Measurements from ENCODE around the gene PLA2G3. TPM values are rescaled to one million over a fixed set of nuclear protein-coding genes. Genes with fewer than 3 reads are reported as not detected.
A peak's percentile ranks its signal among the peaks of the same experiment; 100 is the strongest.

Gene PLA2G3
- polyA plus RNA-seq, 1 donor (not counting 4 experiments of a cell fraction or from before 2014, with no cell fraction given) = 0.38 TPM

DNA sequence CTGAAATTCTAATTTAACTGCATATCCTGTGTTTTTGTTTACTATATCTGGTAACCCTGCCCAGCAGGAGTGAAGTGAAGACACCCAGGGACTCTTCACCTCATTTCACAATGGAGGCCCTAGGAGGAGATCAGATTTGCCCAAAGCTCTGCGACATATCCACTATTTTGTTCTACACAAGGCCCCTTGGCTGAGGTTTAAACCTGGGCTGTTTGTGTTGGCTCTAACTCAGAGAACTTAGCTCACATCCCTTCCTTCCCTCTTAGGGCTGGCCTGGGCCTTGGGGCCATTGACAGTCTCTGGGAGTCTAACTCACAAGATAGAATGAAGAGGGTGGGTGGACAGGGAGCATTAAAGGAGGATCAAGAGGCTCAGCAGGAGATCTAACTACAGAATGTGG lies 8.2 kb upstream of the PLA2G3 start:
- H3K79me2 ChIP-seq (ENCODE audit: control insufficient read depth, insufficient read depth, low read length) = no peaks in the 10 kb centered on the region
- FAIRE-seq (no peak), DNase-seq (ENCODE audit: low read depth, low spot score) (no peak)
- H3K27me3 ChIP-seq (ENCODE audit: control insufficient read depth, extremely low read depth, insufficient read depth, low read length) = no peaks in the 10 kb centered on the region
- dilution Hi-C loops (cut with MboI; ENCODE audit: extremely low pct_ligation_motif_present, low sequenced_read_pairs) = no loop called here
- peak overlapping the region; percentile 71 for H2AFZ ChIP-seq (ENCODE audit: control insufficient read depth, low read length)
- TF ChIP-seq CTCF (optimal IDR thresholded peaks at IDR 0.05 in 1 of 3, IDR thresholded peaks at IDR 0.05 in 1 of 3, conservative IDR thresholded peaks at IDR 0.05 in 1 of 3; ENCODE audit: extremely low read depth in 1 of 3, insufficient read depth in 2 of 3, low read length in 3 of 3) (no peak), EZH2 (IDR thresholded peaks at IDR 0.05; ENCODE audit: low read length) (no peak)
- no peak overlapping the region for H3K4me3 ChIP-seq (ENCODE audit: control insufficient read depth in 2 of 3, extremely low read depth in 1 of 3, insufficient read depth in 2 of 3, low read depth in 1 of 3, low read length in 3 of 3)
- H3K9me1 ChIP-seq (ENCODE audit: control insufficient read depth, extremely low read depth, insufficient read depth, low read length) = no peaks in the 10 kb centered on the region
- H3K4me1 ChIP-seq (ENCODE audit: control insufficient read depth, extremely low read depth, insufficient read depth, low read length) = peaks cover 8% of the 10 kb centered on the region
- H3K9me3 ChIP-seq (ENCODE audit: control insufficient read depth, low read depth, low read length) = no peaks in the 10 kb centered on the region
- no peak overlapping the region for H3K27ac ChIP-seq (ENCODE audit: control insufficient read depth, insufficient read depth, low read length)
- H3K9ac ChIP-seq (ENCODE audit: control insufficient read depth, extremely low read depth, insufficient read depth, low read length) = no peak overlapping the region
- no peaks in the 10 kb centered on the region for H4K20me1 ChIP-seq (ENCODE audit: control insufficient read depth, extremely low read depth, insufficient read depth, low read length)
- no peaks in the 10 kb centered on the region for H3K36me3 ChIP-seq (ENCODE audit: control insufficient read depth in 2 of 2, extremely low read depth in 1 of 2, insufficient read depth in 2 of 2, low read length in 2 of 2)
- H3K4me2 ChIP-seq (ENCODE audit: control insufficient read depth, extremely low read depth, insufficient read depth, low read depth, low read length) = no peak overlapping the region

GRCh38 chr22:31144223-31144622 lies 3.9 kb upstream of the PLA2G3 start:
- no peak overlapping the region for H3K4me3 ChIP-seq (ENCODE audit: control insufficient read depth in 2 of 3, extremely low read depth in 1 of 3, insufficient read depth in 2 of 3, low read depth in 1 of 3, low read length in 3 of 3)
- FAIRE-seq (peak; percentile 87), DNase-seq (ENCODE audit: low read depth, low spot score) (no peak)
- H3K9me3 ChIP-seq (ENCODE audit: control insufficient read depth, low read depth, low read length) = no peaks in the 10 kb centered on the region
- no peak overlapping the region for H2AFZ ChIP-seq (ENCODE audit: control insufficient read depth, low read length)
- dilution Hi-C loops (cut with MboI; ENCODE audit: extremely low pct_ligation_motif_present, low sequenced_read_pairs) = no loop called here
- H3K4me2 ChIP-seq (ENCODE audit: control insufficient read depth, extremely low read depth, insufficient read depth, low read depth, low read length) = no peak overlapping the region
- H3K79me2 ChIP-seq (ENCODE audit: control insufficient read depth, insufficient read depth, low read length) = no peaks in the 10 kb centered on the region
- no peak overlapping the region for H3K9ac ChIP-seq (ENCODE audit: control insufficient read depth, extremely low read depth, insufficient read depth, low read length)
- H3K36me3 ChIP-seq (ENCODE audit: control insufficient read depth in 2 of 2, extremely low read depth in 1 of 2, insufficient read depth in 2 of 2, low read length in 2 of 2) = no peaks in the 10 kb centered on the region
- H3K9me1 ChIP-seq (ENCODE audit: control insufficient read depth, extremely low read depth, insufficient read depth, low read length) = no peaks in the 10 kb centered on the region
- no peaks in the 10 kb centered on the region for H4K20me1 ChIP-seq (ENCODE audit: control insufficient read depth, extremely low read depth, insufficient read depth, low read length)
- H3K27me3 ChIP-seq (ENCODE audit: control insufficient read depth, extremely low read depth, insufficient read depth, low read length) = peaks cover 4% of the 10 kb centered on the region
- peaks cover 24% of the 10 kb centered on the region for H3K4me1 ChIP-seq (ENCODE audit: control insufficient read depth, extremely low read depth, insufficient read depth, low read length)
- no peak overlapping the region for H3K27ac ChIP-seq (ENCODE audit: control insufficient read depth, insufficient read depth, low read length)
- TF ChIP-seq EZH2 (IDR thresholded peaks at IDR 0.05; ENCODE audit: low read length) (no peak), CTCF (optimal IDR thresholded peaks at IDR 0.05 in 1 of 3, IDR thresholded peaks at IDR 0.05 in 1 of 3, conservative IDR thresholded peaks at IDR 0.05 in 1 of 3; ENCODE audit: extremely low read depth in 1 of 3, insufficient read depth in 2 of 3, low read length in 3 of 3) (no peak)
